Neural progenitor cell (in vitro differentiated cells): ENCODE data around the gene SRGAP3. TPM values are rescaled to one million over a fixed set of nuclear protein-coding genes. Genes with fewer than 3 reads are reported as not detected.
A peak's percentile ranks its signal among the peaks of the same experiment; 100 is the strongest.

Experiments
- DNase-seq: peaks from one replicate; pipeline ENCODE4 v3.0.0-alpha.2; 2016; ENCODE audit warnings: low spot score
- H2AFZ ChIP-seq: fragments of 200-600 bp; sonication (generic); replicated peaks from 2 replicates; pipeline ENCODE4 v1.6.1; 2016; ENCODE audit warnings: antibody characterized with exemption
- H3F3A ChIP-seq: fragments of 200-600 bp; sonication (generic); 2 replicates; pipeline ENCODE4 v1.6.1; 2016; ENCODE audit warnings: antibody characterized with exemption, low read depth
- H3K27ac ChIP-seq: fragments of 200-600 bp; sonication (generic); 2 replicates; pipeline ENCODE4 v1.5.1; 2016; ENCODE audit warnings: mild to moderate bottlenecking
- H3K27me3 ChIP-seq: fragments of 200-600 bp; sonication (generic); 2 replicates; pipeline ENCODE4 v1.6.1; 2016; ENCODE audit warnings: mild to moderate bottlenecking, moderate library complexity
- H3K36me3 ChIP-seq: fragments of 200-600 bp; sonication (generic); 2 replicates; pipeline ENCODE4 v1.5.1; 2016
- H3K4me1 ChIP-seq: fragments of 200-600 bp; sonication (generic); 2 replicates; pipeline ENCODE4 v1.6.1; 2016; ENCODE audit warnings: mixed run types
- H3K4me2 ChIP-seq: fragments of 200-600 bp; sonication (generic); 2 replicates; pipeline ENCODE4 v1.6.1; 2016
- H3K4me3 ChIP-seq: fragments of 200-600 bp; sonication (generic); 2 replicates; pipeline ENCODE4 v1.5.1; 2016
- H3K79me2 ChIP-seq: fragments of 200-600 bp; sonication (generic); 2 replicates; pipeline ENCODE4 v1.6.1; 2016; ENCODE audit warnings: low read depth
- H3K9ac ChIP-seq: fragments of 200-600 bp; sonication (generic); 2 replicates; pipeline ENCODE4 v1.6.1; 2016
- H3K9me3 ChIP-seq: fragments of 200-600 bp; sonication (generic); 2 replicates; pipeline ENCODE4 v1.5.1; 2016; ENCODE audit warnings: low read depth
- H4K20me1 ChIP-seq: fragments of 200-600 bp; sonication (generic); 2 replicates; pipeline ENCODE4 v1.6.1; 2016; ENCODE audit warnings: low read depth
- H3K27ac Mint-ChIP-seq: 3 replicates; pipeline ENCODE4 v1.8.0; 2021; ENCODE audit warnings: mixed read lengths
- H3K27me3 Mint-ChIP-seq: 2 replicates; pipeline ENCODE4 v1.8.0; 2022; ENCODE audit warnings: low read depth, mild to moderate bottlenecking, inconsistent platforms, moderate library complexity, mixed read lengths; ENCODE audit not compliant: insufficient read depth
- H3K36me3 Mint-ChIP-seq: 3 replicates; pipeline ENCODE4 v1.8.0; 2021; ENCODE audit warnings: mixed read lengths
- H3K4me1 Mint-ChIP-seq: 3 replicates; pipeline ENCODE4 v1.8.0; 2021; ENCODE audit warnings: mixed read lengths
- H3K4me3 Mint-ChIP-seq: 3 replicates; pipeline ENCODE4 v1.8.0; 2021; ENCODE audit warnings: mild to moderate bottlenecking, moderate library complexity, mixed read lengths
- H3K9me3 Mint-ChIP-seq: 3 replicates; pipeline ENCODE4 v1.8.0; 2020; ENCODE audit warnings: mixed read lengths
- CTCF ChIP-seq: fragments of 200-600 bp; sonication (generic); IDR thresholded peaks from 2 replicates; pipeline ENCODE4 v1.5.1; 2017; ENCODE audit warnings: antibody characterized with exemption, mild to moderate bottlenecking
- EZH2 ChIP-seq: fragments of 200-600 bp; sonication (generic); IDR thresholded peaks from 2 replicates; pipeline ENCODE4 v1.6.1; 2017; ENCODE audit warnings: antibody characterized with exemption, mild to moderate bottlenecking, moderate library complexity
- EZH2phosphoT487 ChIP-seq: fragments of 200-600 bp; sonication (generic); IDR thresholded peaks from 2 replicates; pipeline ENCODE4 v1.6.1; 2017; ENCODE audit warnings: antibody characterized with exemption
- total RNA-seq: library from RNA; depleted of rRNA; stranded (reverse); fragments of >200 nt; gene quantifications from 2 replicates; pipeline ENCODE4 v1.2.3, GENCODE V29; 2015; ENCODE audit warnings: low replicate concordance

Gene SRGAP3
- total RNA-seq, 1 donor from 2014 or later, result 59.3 TPM

GRCh38 chr3:9209777-9210176 is 39.7 kb downstream of the SRGAP3 start:
- Histone ChIP-seq H3K27me3 (no peaks in the 10 kb centered on the region), H2AFZ (no peak overlapping the region), H3K4me2 (no peak overlapping the region), H3F3A (peaks cover 7% of the 10 kb centered on the region), H3K79me2 (peaks cover 16% of the 10 kb centered on the region), H3K27ac (no peak overlapping the region), H3K36me3 (no peaks in the 10 kb centered on the region), H3K4me3 (no peak overlapping the region), H3K9ac (no peak overlapping the region), H3K4me1 (peaks cover 19% of the 10 kb centered on the region), H3K9me3 (no peaks in the 10 kb centered on the region), H4K20me1 (no peaks in the 10 kb centered on the region)
- no peak overlapping the region for H3K27ac Mint-ChIP-seq
- H3K36me3 Mint-ChIP-seq, result peaks cover 15% of the 10 kb centered on the region
- no peak for DNase-seq
- no peaks in the 10 kb centered on the region for H3K27me3 Mint-ChIP-seq
- no peak overlapping the region for H3K4me3 Mint-ChIP-seq
- H3K9me3 Mint-ChIP-seq, result no peaks in the 10 kb centered on the region
- peaks cover 57% of the 10 kb centered on the region for H3K4me1 Mint-ChIP-seq
- TF ChIP-seq CTCF (no peak), EZH2phosphoT487 (no peak), EZH2 (no peak)

- H3K4me1 Mint-ChIP-seq, result peaks cover 59% of the 10 kb centered on the region
- H3K9me3 ChIP-seq, result no peaks in the 10 kb centered on the region
- H4K20me1 ChIP-seq, result peaks cover 8% of the 10 kb centered on the region
- H3K4me3 Mint-ChIP-seq, result no peak overlapping the region
- no peak overlapping the region for H3K4me3 ChIP-seq
- no peaks in the 10 kb centered on the region for H3K9me3 Mint-ChIP-seq
- H3F3A ChIP-seq, result peaks cover 18% of the 10 kb centered on the region
- H3K79me2 ChIP-seq, result peaks cover 16% of the 10 kb centered on the region
- no peaks in the 10 kb centered on the region for H3K27me3 ChIP-seq
- H2AFZ ChIP-seq, result no peak overlapping the region
- peaks cover 15% of the 10 kb centered on the region for H3K36me3 Mint-ChIP-seq
- peaks cover 2% of the 10 kb centered on the region for H3K27me3 Mint-ChIP-seq
- H3K27ac ChIP-seq, result no peak overlapping the region
- H3K27ac Mint-ChIP-seq, result peak overlapping the region; percentile 35
- H3K4me2 ChIP-seq, result no peak overlapping the region
- TF ChIP-seq EZH2 (no peak), EZH2phosphoT487 (no peak), CTCF (no peak)
- H3K4me1 ChIP-seq, result peaks cover 26% of the 10 kb centered on the region
- no peaks in the 10 kb centered on the region for H3K36me3 ChIP-seq
- DNase-seq, result no peak
- no peak overlapping the region for H3K9ac ChIP-seq
Observed at GRCh38 chr3:9208605-9209152, 40.8 kb downstream of the SRGAP3 start.

- peaks cover 16% of the 10 kb centered on the region for H3K79me2 ChIP-seq
- no peak overlapping the region for H3K9ac ChIP-seq
- no peak overlapping the region for H3K4me3 ChIP-seq
- peaks cover 38% of the 10 kb centered on the region for H3K4me1 ChIP-seq
- no peak overlapping the region for H3K27ac Mint-ChIP-seq
- H3K27me3 ChIP-seq, result no peaks in the 10 kb centered on the region
- H3K9me3 Mint-ChIP-seq, result no peaks in the 10 kb centered on the region
- no peak for TF ChIP-seq EZH2phosphoT487
- no peak overlapping the region for H3K4me3 Mint-ChIP-seq
- H3F3A ChIP-seq, result peaks cover 23% of the 10 kb centered on the region
- H3K4me1 Mint-ChIP-seq, result peaks cover 61% of the 10 kb centered on the region
- H3K36me3 Mint-ChIP-seq, result peaks cover 15% of the 10 kb centered on the region
- peaks cover 20% of the 10 kb centered on the region for H4K20me1 ChIP-seq
- no peaks in the 10 kb centered on the region for H3K36me3 ChIP-seq
- no peak overlapping the region for H2AFZ ChIP-seq
- no peak overlapping the region for H3K27ac ChIP-seq
- peaks cover 4% of the 10 kb centered on the region for H3K27me3 Mint-ChIP-seq
- DNase-seq, result no peak
- no peak overlapping the region for H3K4me2 ChIP-seq
- H3K9me3 ChIP-seq, result no peaks in the 10 kb centered on the region
Observed at GRCh38 chr3:9207116-9207763, 42.2 kb downstream of the SRGAP3 start.

- Mint-ChIP-seq H3K36me3 (peaks cover 15% of the 10 kb centered on the region), H3K9me3 (no peaks in the 10 kb centered on the region), H3K27ac (peak overlapping the region; percentile 82), H3K4me3 (no peak overlapping the region), H3K27me3 (peaks cover 6% of the 10 kb centered on the region), H3K4me1 (peaks cover 67% of the 10 kb centered on the region)
- Histone ChIP-seq H3K36me3 (no peaks in the 10 kb centered on the region), H3K9me3 (no peaks in the 10 kb centered on the region), H3K4me3 (no peak overlapping the region), H3F3A (peaks cover 23% of the 10 kb centered on the region), H3K9ac (no peak overlapping the region), H3K27me3 (no peaks in the 10 kb centered on the region), H3K4me2 (no peak overlapping the region), H3K27ac (no peak overlapping the region), H3K79me2 (peaks cover 18% of the 10 kb centered on the region), H3K4me1 (peaks cover 47% of the 10 kb centered on the region), H2AFZ (no peak overlapping the region), H4K20me1 (peaks cover 23% of the 10 kb centered on the region)
- TF ChIP-seq CTCF (no peak), EZH2phosphoT487 (no peak), EZH2 (no peak)
- no peak for DNase-seq
Observed at GRCh38 chr3:9206287-9206686, 43.2 kb downstream of the SRGAP3 start.
